ENCODE results near the gene SMC5.
A peak's percentile ranks its signal among the peaks of the same experiment; 100 is the strongest.
"Not testable (repeated sequence)": the region's sequence is repeated elsewhere in the genome, so short reads cannot be mapped to it uniquely, and the experiment has no call there.

The SMC5 gene

DNA sequence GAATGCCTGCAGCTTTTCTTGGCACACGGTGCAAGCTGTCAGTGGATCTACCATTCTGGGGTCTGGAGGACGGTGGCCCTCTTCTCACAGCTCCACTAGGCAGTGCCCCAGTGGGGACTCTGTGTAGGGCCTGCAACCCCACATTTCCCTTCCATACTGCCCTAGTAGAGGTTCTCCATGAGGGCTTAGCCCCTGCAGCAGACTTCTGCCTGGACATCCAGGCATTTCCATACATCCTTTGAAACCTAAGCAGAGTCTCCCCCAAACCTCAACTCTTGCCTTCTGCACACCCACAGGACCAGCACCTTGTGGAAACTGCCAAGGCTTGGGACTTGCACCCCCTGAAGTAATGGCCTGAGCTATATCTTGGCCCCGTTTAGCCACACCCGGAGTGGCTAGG lies 69.8 kb downstream of the SMC5 start:
- H2BK120ac ChIP-seq (ENCODE audit: insufficient read depth, low read length, poor library complexity); DNase-seq; H3K79me1 ChIP-seq (ENCODE audit: low read length); H2BK12ac ChIP-seq (ENCODE audit: low read length); H4K8ac ChIP-seq (ENCODE audit: low read depth, low read length); H2BK5ac ChIP-seq (ENCODE audit: low read depth, low read length, poor library complexity); H4K12ac ChIP-seq (ENCODE audit: low read depth, low read length); H3K79me2 ChIP-seq (ENCODE audit: control insufficient read depth, insufficient read depth, low read length, poor library complexity); H3K9me3 ChIP-seq (ENCODE audit: insufficient read depth, low read depth, low read length); H3K9ac ChIP-seq (ENCODE audit: low read length); H3K4me2 ChIP-seq (ENCODE audit: low read length); H3K27me3 ChIP-seq (ENCODE audit: insufficient read depth, low read length); H2AK5ac ChIP-seq (ENCODE audit: low read length); H3K14ac ChIP-seq (ENCODE audit: low read length); H3K4ac ChIP-seq (ENCODE audit: low read depth, low read length); H3K4me3 ChIP-seq (ENCODE audit: low read depth, low read length); H2AFZ ChIP-seq (ENCODE audit: insufficient read depth, low read length, poor library complexity); H3K18ac ChIP-seq (ENCODE audit: low read length); H3K4me1 ChIP-seq (ENCODE audit: control insufficient read depth in 1 of 2, insufficient read depth in 2 of 2, low read length in 2 of 2); H3K27ac ChIP-seq (ENCODE audit: low read depth, low read length); H3K23ac ChIP-seq (ENCODE audit: low read length); H4K91ac ChIP-seq (ENCODE audit: low read depth, low read length): not testable (repeated sequence)
- WGBS (ENCODE audit: extremely low coverage, insufficient coverage, insufficient read length): no CpG with 5 or more reads among the region's 4 CpGs
- H3K36me3 ChIP-seq (ENCODE audit: control insufficient read depth in 1 of 2, insufficient read depth in 2 of 2, low read length in 2 of 2): peaks cover 12 to 24% of the 10 kb centered on the region in 2 experiments

DNA sequence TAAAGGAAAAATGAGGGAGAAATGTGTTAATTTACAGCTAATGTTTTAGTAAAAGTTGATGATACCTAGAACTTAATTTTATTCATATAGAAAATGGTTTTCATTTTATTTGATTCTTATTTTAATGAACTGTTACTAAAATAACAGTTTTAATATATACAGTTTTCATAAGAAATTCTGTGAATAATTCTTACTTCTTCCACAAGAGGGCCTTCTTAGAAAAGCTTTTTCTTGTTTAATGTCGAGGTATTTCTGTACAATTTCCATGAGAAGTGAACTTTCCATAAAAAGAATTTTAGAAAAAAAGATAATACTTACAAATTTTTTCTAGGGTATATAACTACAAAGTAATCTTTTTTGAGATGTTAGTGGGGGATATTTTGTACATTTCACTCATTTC lies 81.8 kb downstream of the SMC5 start:
- no peaks in the 10 kb centered on the region for H3K27me3 ChIP-seq (ENCODE audit: insufficient read depth, low read length)
- H3K14ac ChIP-seq (ENCODE audit: low read length): no peak overlapping the region
- no peak overlapping the region for H3K18ac ChIP-seq (ENCODE audit: low read length)
- no peak overlapping the region for H2BK12ac ChIP-seq (ENCODE audit: low read length)
- WGBS (ENCODE audit: extremely low coverage, insufficient coverage, insufficient read length): no CpG with 5 or more reads among the region's 1 CpG
- peaks cover 0 to 3% of the 10 kb centered on the region in 2 experiments for H3K36me3 ChIP-seq (ENCODE audit: control insufficient read depth in 1 of 2, insufficient read depth in 2 of 2, low read length in 2 of 2)
- H3K4me2 ChIP-seq (ENCODE audit: low read length): no peak overlapping the region
- H2AFZ ChIP-seq (ENCODE audit: insufficient read depth, low read length, poor library complexity): no peak overlapping the region
- H4K8ac ChIP-seq (ENCODE audit: low read depth, low read length): no peak overlapping the region
- no peaks in the 10 kb centered on the region for H3K79me1 ChIP-seq (ENCODE audit: low read length)
- no peaks in the 10 kb centered on the region for H3K79me2 ChIP-seq (ENCODE audit: control insufficient read depth, insufficient read depth, low read length, poor library complexity)
- H4K91ac ChIP-seq (ENCODE audit: low read depth, low read length): no peak overlapping the region
- no peaks in the 10 kb centered on the region for H3K4me1 ChIP-seq (ENCODE audit: control insufficient read depth in 1 of 2, insufficient read depth in 2 of 2, low read length in 2 of 2)
- H3K23ac ChIP-seq (ENCODE audit: low read length): no peak overlapping the region
- no peaks in the 10 kb centered on the region for H3K9me3 ChIP-seq (ENCODE audit: insufficient read depth, low read depth, low read length)
- H4K12ac ChIP-seq (ENCODE audit: low read depth, low read length): no peak overlapping the region
- no peak overlapping the region for H2AK5ac ChIP-seq (ENCODE audit: low read length)
- no peak overlapping the region for H3K27ac ChIP-seq (ENCODE audit: low read depth, low read length)
- DNase-seq: peak in 1 of 2 donors; percentile 62
- no peak overlapping the region for H3K9ac ChIP-seq (ENCODE audit: low read length)
- H2BK120ac ChIP-seq (ENCODE audit: insufficient read depth, low read length, poor library complexity): no peak overlapping the region
- no peak overlapping the region for H3K4ac ChIP-seq (ENCODE audit: low read depth, low read length)
- H3K4me3 ChIP-seq (ENCODE audit: low read depth, low read length): no peak overlapping the region
- H2BK5ac ChIP-seq (ENCODE audit: low read depth, low read length, poor library complexity): no peak overlapping the region

DNA sequence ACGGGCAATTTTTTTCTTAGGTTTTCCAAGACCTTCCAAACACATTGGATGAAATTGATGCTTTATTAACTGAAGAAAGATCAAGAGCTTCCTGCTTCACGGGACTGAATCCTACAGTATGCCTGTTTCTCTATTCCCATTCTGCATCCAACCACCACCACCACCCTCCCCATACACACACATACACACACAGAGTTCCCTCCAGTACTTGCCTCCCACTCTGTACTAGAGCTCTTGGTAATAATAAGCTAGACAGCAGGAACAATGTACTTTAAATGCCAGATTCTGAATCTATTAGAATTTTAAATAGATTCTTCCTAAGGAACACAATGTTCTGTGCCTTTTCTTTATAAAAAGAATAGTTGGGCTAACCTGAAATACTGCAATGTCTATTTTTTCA lies 88.3 kb downstream of the SMC5 start:
- Histone ChIP-seq H2AFZ (ENCODE audit: insufficient read depth, low read length, poor library complexity) (no peak overlapping the region), H3K79me2 (ENCODE audit: control insufficient read depth, insufficient read depth, low read length, poor library complexity) (no peaks in the 10 kb centered on the region), H2BK120ac (ENCODE audit: insufficient read depth, low read length, poor library complexity) (no peak overlapping the region), H4K8ac (ENCODE audit: low read depth, low read length) (no peak overlapping the region), H3K23ac (ENCODE audit: low read length) (no peak overlapping the region), H3K4me1 (ENCODE audit: control insufficient read depth in 1 of 2, insufficient read depth in 2 of 2, low read length in 2 of 2) (no peaks in the 10 kb centered on the region), H3K4ac (ENCODE audit: low read depth, low read length) (no peak overlapping the region), H3K79me1 (ENCODE audit: low read length) (no peaks in the 10 kb centered on the region), H2BK5ac (ENCODE audit: low read depth, low read length, poor library complexity) (no peak overlapping the region), H3K18ac (ENCODE audit: low read length) (no peak overlapping the region), H4K91ac (ENCODE audit: low read depth, low read length) (no peak overlapping the region), H3K36me3 (ENCODE audit: control insufficient read depth in 1 of 2, insufficient read depth in 2 of 2, low read length in 2 of 2) (peaks cover 5 to 12% of the 10 kb centered on the region in 2 experiments), H3K4me3 (ENCODE audit: low read depth, low read length) (no peak overlapping the region), H3K9ac (ENCODE audit: low read length) (no peak overlapping the region), H4K12ac (ENCODE audit: low read depth, low read length) (no peak overlapping the region), H2BK12ac (ENCODE audit: low read length) (no peak overlapping the region), H3K14ac (ENCODE audit: low read length) (no peak overlapping the region), H3K9me3 (ENCODE audit: insufficient read depth, low read depth, low read length) (no peaks in the 10 kb centered on the region), H3K27me3 (ENCODE audit: insufficient read depth, low read length) (no peaks in the 10 kb centered on the region), H3K27ac (ENCODE audit: low read depth, low read length) (no peak overlapping the region), H2AK5ac (ENCODE audit: low read length) (no peak overlapping the region), H3K4me2 (ENCODE audit: low read length) (no peak overlapping the region)
- WGBS (ENCODE audit: extremely low coverage, insufficient coverage, insufficient read length): no CpG with 5 or more reads among the region's 2 CpGs
- no peak for DNase-seq

DNA sequence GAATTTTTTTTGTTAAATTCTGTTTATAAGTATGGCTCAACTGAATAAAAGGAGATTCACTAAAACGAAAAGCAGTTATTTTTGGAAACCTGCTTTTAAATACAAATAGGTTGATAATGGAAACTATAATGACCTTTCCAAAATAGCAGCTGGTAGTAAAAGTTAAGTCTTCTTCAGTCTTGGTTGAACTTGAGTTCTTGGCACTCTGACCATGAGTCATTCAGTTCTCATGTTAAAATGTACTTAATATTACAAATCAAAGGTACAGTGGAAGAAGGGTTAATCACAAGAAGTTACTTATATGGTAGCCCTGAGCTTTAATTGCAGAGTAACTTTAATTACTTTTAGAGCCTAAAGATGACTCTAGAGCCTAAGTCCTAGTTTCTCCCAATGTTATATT lies 93.6 kb downstream of the SMC5 start:
- Histone ChIP-seq H2BK120ac (ENCODE audit: insufficient read depth, low read length, poor library complexity) (no peak overlapping the region), H3K79me2 (ENCODE audit: control insufficient read depth, insufficient read depth, low read length, poor library complexity) (no peaks in the 10 kb centered on the region), H3K14ac (ENCODE audit: low read length) (no peak overlapping the region), H2BK12ac (ENCODE audit: low read length) (no peak overlapping the region), H3K4ac (ENCODE audit: low read depth, low read length) (no peak overlapping the region), H4K8ac (ENCODE audit: low read depth, low read length) (no peak overlapping the region), H4K12ac (ENCODE audit: low read depth, low read length) (no peak overlapping the region), H4K91ac (ENCODE audit: low read depth, low read length) (no peak overlapping the region), H3K4me1 (ENCODE audit: control insufficient read depth in 1 of 2, insufficient read depth in 2 of 2, low read length in 2 of 2) (no peaks in the 10 kb centered on the region), H3K9me3 (ENCODE audit: insufficient read depth, low read depth, low read length) (no peaks in the 10 kb centered on the region), H2AK5ac (ENCODE audit: low read length) (no peak overlapping the region), H3K18ac (ENCODE audit: low read length) (no peak overlapping the region), H2AFZ (ENCODE audit: insufficient read depth, low read length, poor library complexity) (no peak overlapping the region), H3K27me3 (ENCODE audit: insufficient read depth, low read length) (no peaks in the 10 kb centered on the region), H3K79me1 (ENCODE audit: low read length) (no peaks in the 10 kb centered on the region), H3K9ac (ENCODE audit: low read length) (no peak overlapping the region), H3K4me2 (ENCODE audit: low read length) (no peak overlapping the region), H3K27ac (ENCODE audit: low read depth, low read length) (no peak overlapping the region), H3K23ac (ENCODE audit: low read length) (no peak overlapping the region), H3K4me3 (ENCODE audit: low read depth, low read length) (no peak overlapping the region), H2BK5ac (ENCODE audit: low read depth, low read length, poor library complexity) (no peak overlapping the region), H3K36me3 (ENCODE audit: control insufficient read depth in 1 of 2, insufficient read depth in 2 of 2, low read length in 2 of 2) (peaks cover 5 to 10% of the 10 kb centered on the region in 2 experiments)
- WGBS (ENCODE audit: extremely low coverage, insufficient coverage, insufficient read length): no CpG with 5 or more reads among the region's 1 CpG
- DNase-seq: no peak
